Calu3 (cell line): Measurements from ENCODE around the gene RCOR3. TPM values are rescaled to one million over a fixed set of nuclear protein-coding genes. Genes with fewer than 3 reads are reported as not detected.

Experiments used
- BruUV-seq: library from RNA; stranded (reverse); fragments of 400-500 nt; replicated peaks from 2 replicates; lab custom pipeline; 2021; lab: Mats Ljungman, UMichigan
- CTCF ChIA-PET: fragments of 300-600 bp; sonication (Branson Sonifier 250); formaldehyde crosslinking; loops from one replicate; lab custom pipeline; 2022; ENCODE audit warnings: antibody characterized with exemption; lab: Charles Lee
- DNase-seq: peaks from one replicate; pipeline ENCODE4 v3.0.0; 2022
- H3K27ac Mint-ChIP-seq: one replicate; pipeline ENCODE4 v1.8.0; 2022; ENCODE audit warnings: mixed read lengths; ENCODE audit not compliant: unreplicated experiment
- H3K27me3 Mint-ChIP-seq: one replicate; pipeline ENCODE4 v1.8.0; 2022; ENCODE audit warnings: mixed read lengths; ENCODE audit not compliant: unreplicated experiment
- H3K36me3 Mint-ChIP-seq: one replicate; pipeline ENCODE4 v1.8.0; 2022; ENCODE audit warnings: mild to moderate bottlenecking, moderate library complexity, mixed read lengths; ENCODE audit not compliant: insufficient read depth, unreplicated experiment
- H3K4me1 Mint-ChIP-seq: one replicate; pipeline ENCODE4 v1.8.0; 2022; ENCODE audit warnings: mild to moderate bottlenecking, low read depth, mixed read lengths; ENCODE audit not compliant: unreplicated experiment
- H3K4me3 Mint-ChIP-seq: one replicate; pipeline ENCODE4 v1.8.0; 2022; ENCODE audit warnings: mild to moderate bottlenecking, low read depth, moderate library complexity, mixed read lengths; ENCODE audit not compliant: unreplicated experiment
- H3K9me3 Mint-ChIP-seq: one replicate; pipeline ENCODE4 v1.8.0; 2022; ENCODE audit warnings: low read depth, mixed read lengths; ENCODE audit not compliant: unreplicated experiment
- intact Hi-C: fragments of 100-400 bp; cut with micrococcal nuclease; formaldehyde crosslinking; loops from one replicate; pipeline ENCODE4 v1.10.0; 2022; ENCODE audit not compliant: unreplicated experiment
- total RNA-seq: library from RNA; stranded (reverse); gene quantifications from 2 replicates; pipeline ENCODE4 v1.2.3, GENCODE V29; 2022
- TF ChIP-seq, protein P1 (sequence below): fragments of 200-600 bp; IDR thresholded peaks from one replicate; pipeline ENCODE4 v1.8.0; 2022; ENCODE audit warnings: antibody characterized with exemption; ENCODE audit not compliant: unreplicated experiment

Gene RCOR3
- total RNA-seq, 1 experiment from 2014 or later: 54.1 TPM

DNA sequence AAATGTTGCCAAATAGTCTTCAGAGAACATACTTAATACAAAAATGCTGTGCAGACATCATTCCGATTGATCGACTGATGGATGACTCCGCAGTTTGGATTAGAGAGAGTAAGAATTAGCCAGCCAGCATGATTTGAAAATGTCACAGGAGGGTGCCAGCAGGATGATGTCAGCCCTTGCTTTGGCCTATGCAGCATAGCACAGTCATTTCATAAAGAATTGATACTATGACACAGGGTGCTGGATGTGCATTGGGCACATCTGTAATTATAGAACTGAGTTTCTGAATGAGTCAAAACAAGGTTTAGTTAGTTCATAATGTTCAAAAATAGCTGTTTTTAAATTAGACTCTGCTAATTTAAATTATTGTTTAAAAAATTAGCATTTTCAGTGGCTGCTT, 45.9 kb downstream of the RCOR3 start:
- Mint-ChIP-seq H3K36me3 (peaks cover 12% of the 10 kb centered on the region), H3K9me3 (no peaks in the 10 kb centered on the region), H3K4me3 (no peak overlapping the region), H3K4me1 (no peaks in the 10 kb centered on the region), H3K27ac (no peak overlapping the region), H3K27me3 (no peaks in the 10 kb centered on the region)
- no peak for DNase-seq
- TF ChIP-seq, protein P1, sequence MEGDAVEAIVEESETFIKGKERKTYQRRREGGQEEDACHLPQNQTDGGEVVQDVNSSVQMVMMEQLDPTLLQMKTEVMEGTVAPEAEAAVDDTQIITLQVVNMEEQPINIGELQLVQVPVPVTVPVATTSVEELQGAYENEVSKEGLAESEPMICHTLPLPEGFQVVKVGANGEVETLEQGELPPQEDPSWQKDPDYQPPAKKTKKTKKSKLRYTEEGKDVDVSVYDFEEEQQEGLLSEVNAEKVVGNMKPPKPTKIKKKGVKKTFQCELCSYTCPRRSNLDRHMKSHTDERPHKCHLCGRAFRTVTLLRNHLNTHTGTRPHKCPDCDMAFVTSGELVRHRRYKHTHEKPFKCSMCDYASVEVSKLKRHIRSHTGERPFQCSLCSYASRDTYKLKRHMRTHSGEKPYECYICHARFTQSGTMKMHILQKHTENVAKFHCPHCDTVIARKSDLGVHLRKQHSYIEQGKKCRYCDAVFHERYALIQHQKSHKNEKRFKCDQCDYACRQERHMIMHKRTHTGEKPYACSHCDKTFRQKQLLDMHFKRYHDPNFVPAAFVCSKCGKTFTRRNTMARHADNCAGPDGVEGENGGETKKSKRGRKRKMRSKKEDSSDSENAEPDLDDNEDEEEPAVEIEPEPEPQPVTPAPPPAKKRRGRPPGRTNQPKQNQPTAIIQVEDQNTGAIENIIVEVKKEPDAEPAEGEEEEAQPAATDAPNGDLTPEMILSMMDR: no peak
- no TSS peak for BruUV-seq
- intact Hi-C loops: no loop called here
- CTCF ChIA-PET: no interaction called here

DNA sequence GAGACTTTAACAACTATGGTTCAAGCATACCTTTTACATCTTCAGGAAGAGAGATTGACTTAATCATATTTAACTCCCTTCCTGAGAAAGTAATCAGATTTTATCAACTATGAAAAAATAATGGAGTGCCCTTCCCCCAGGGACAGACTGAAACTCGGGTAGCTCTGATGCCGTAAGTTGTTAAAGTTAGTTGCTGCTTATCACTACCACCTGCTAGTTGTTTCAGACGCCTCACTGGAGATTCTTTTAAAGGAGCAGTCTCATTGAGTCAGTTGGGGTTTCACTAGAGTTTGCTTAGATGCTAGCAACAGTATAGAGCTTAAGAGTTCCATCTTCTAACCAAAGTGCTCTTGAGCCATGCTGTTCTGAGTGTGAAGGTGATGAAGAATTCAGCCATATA, 50.5 kb downstream of the RCOR3 start:
- H3K4me3 Mint-ChIP-seq: no peak overlapping the region
- CTCF ChIA-PET: interaction anchor here (2.2 kb wide), 1 partner anchor 13 kb away, joined by 5 read pairs; no protein-coding TSS in a partner anchor
- no TSS peak for BruUV-seq
- no peaks in the 10 kb centered on the region for H3K9me3 Mint-ChIP-seq
- TF ChIP-seq, protein P1: no peak
- DNase-seq: no peak
- intact Hi-C loops: no loop called here
- H3K27ac Mint-ChIP-seq: no peak overlapping the region
- H3K36me3 Mint-ChIP-seq: peaks cover 12% of the 10 kb centered on the region
- no peaks in the 10 kb centered on the region for H3K4me1 Mint-ChIP-seq
- no peaks in the 10 kb centered on the region for H3K27me3 Mint-ChIP-seq

DNA sequence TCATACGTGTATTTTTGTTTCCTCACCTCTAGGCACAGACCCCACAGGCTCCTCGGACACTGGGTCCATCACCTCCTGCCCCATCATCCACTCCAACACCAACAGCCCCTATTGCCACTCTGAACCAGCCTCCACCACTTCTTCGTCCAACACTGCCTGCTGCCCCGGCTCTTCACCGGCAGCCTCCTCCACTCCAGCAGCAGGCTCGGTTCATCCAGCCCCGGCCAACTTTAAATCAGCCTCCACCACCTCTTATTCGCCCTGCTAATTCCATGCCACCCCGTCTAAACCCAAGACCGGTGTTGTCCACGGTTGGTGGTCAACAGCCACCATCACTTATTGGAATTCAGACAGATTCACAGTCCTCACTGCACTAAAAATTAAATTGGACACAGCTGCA, 54.2 kb downstream of the RCOR3 start:
- Mint-ChIP-seq H3K4me1 (no peaks in the 10 kb centered on the region), H3K36me3 (peaks cover 12% of the 10 kb centered on the region), H3K27me3 (no peaks in the 10 kb centered on the region), H3K9me3 (no peaks in the 10 kb centered on the region), H3K27ac (no peak overlapping the region), H3K4me3 (no peak overlapping the region)
- intact Hi-C loops: no loop called here
- TF ChIP-seq, protein P1: no peak
- CTCF ChIA-PET: no interaction called here
- DNase-seq: no peak
- BruUV-seq: no TSS peak

DNA sequence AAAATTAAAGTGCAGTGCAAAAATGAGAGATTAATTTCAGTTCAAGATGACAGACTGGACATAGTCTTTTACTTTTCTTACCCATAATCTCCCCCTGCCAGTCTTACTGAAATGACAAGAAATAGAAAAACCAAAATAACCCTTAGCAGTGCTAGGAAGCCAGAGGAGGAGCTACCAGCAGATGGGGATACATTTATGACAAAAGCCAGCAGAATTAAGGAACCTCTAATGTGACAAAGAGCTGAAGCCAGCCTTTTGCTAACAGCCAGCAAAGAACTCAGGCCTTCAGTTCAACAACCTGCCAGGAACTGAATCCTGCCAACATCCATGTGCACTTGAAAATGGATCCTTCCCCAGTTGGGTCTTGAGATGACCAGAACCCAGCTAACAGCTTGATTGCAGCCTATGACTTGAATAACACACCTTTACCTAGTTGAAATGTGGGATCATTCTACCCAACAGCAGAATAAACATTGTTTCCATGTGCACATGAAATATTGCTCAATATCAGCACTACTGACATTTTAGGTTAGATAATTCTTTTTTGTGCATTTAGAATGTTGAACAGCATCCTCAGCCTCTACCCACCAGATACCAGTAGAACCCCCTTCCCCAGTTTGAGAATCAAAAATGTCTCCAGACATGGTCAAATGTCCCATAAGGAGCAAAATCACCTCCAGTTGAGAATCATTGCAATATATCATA, 59.6 kb downstream of the RCOR3 start:
- H3K27me3 Mint-ChIP-seq: no peaks in the 10 kb centered on the region
- intact Hi-C loops: no loop called here
- H3K9me3 Mint-ChIP-seq: no peaks in the 10 kb centered on the region
- H3K4me1 Mint-ChIP-seq: peaks cover 8% of the 10 kb centered on the region
- BruUV-seq: no TSS peak
- TF ChIP-seq, protein P1: no peak
- H3K27ac Mint-ChIP-seq: no peak overlapping the region
- H3K4me3 Mint-ChIP-seq: no peak overlapping the region
- CTCF ChIA-PET: interaction anchor here (0.6 to 0.7 kb wide), 2 partner anchors 294 to 1087 kb away, joined by 3 to 5 read pairs; no protein-coding TSS in a partner anchor
- H3K36me3 Mint-ChIP-seq: peaks cover under 1% of the 10 kb centered on the region
- DNase-seq: no peak
